Adrenal gland (tissue), 12 donors: ENCODE data around the gene LDB2. TPM values are rescaled to one million over a fixed set of nuclear protein-coding genes. Genes with fewer than 3 reads are reported as not detected.
"Not testable (repeated sequence)": the region's sequence is repeated elsewhere in the genome, so short reads cannot be mapped to it uniquely, and the experiment has no call there.

Experiments
- DNase-seq, 7 donors: peaks; one replicate each; pipeline ENCODE4 v3.0.0-alpha.2; 2019 to 2020
- H3K27ac ChIP-seq, 5 donors: fragments of 200-600 bp; sonication (generic) in 4 of 5; 1 replicate in 3 of 5; 2 replicates in 2 of 5; pipeline versions ENCODE4 v1.5.1 to v1.8.0; 2016 to 2020; ENCODE audit warnings: mild to moderate bottlenecking in 1 of 5
- H3K27me3 ChIP-seq: fragments of 200-600 bp; 2 replicates; pipeline ENCODE4 v1.8.0; 2021
- H3K36me3 ChIP-seq, 2 donors: fragments of 200-600 bp; replicated peaks in 1 of 2; 1 replicate in 1 of 2; 2 replicates in 1 of 2; pipeline versions ENCODE4 v1.5.1 to v1.8.0; 2018 to 2022
- H3K4me1 ChIP-seq, 2 donors: fragments of 200-600 bp; replicated peaks in 1 of 2; 1 replicate in 1 of 2; 2 replicates in 1 of 2; pipeline versions ENCODE4 v1.5.1 to v1.8.0; 2018 to 2021
- H3K4me3 ChIP-seq, 4 donors: fragments of 200-600 bp; sonication (generic) in 3 of 4; one replicate each; pipeline ENCODE4 v1.5.1; 2016 to 2018
- H3K9me3 ChIP-seq, 3 donors: fragments of 200-600 bp; sonication (generic) in 1 of 3; replicated peaks in 1 of 3; 1 replicate in 2 of 3; 2 replicates in 1 of 3; pipeline versions ENCODE4 v1.5.1 to v1.8.0; 2016 to 2021
- POLR2A ChIP-seq, 2 donors: fragments of 450-650 bp; IDR thresholded peaks; one replicate each; pipeline ENCODE4 v1.6.1; 2017; ENCODE audit warnings: antibody characterized with exemption in 2 of 2, mild to moderate bottlenecking in 2 of 2, moderate library complexity in 1 of 2
- WGBS, 4 donors: extraction: QIAGEN DNeasy Blood & Tissue Kit in 2 of 4; methylation state at CpG; one replicate each; pipeline versions ENCODE4 v1.1.5 to v1.1.7; 2013 to 2017; 5-methylcytosine and 5-hydroxymethylcytosine counted together
- intact Hi-C, 2 donors: fragments of 100-400 bp; cut with DNase I; formaldehyde crosslinking; loops; one replicate each; pipeline versions ENCODE4 v1.14.1 to v1.15.0; 2022 to 2023
- polyA plus RNA-seq, 3 donors: library from polyadenylated mRNA; stranded (reverse); fragments of 200-250 nt in 2 of 3; fragments of 350-450 nt in 1 of 3; fragmentation: Illumina TruSeq in 1 of 3; extraction: RNeasy Lipid Tissue Mini Kit (QIAGEN cat#74804) in 1 of 3; gene quantifications; one replicate each; pipeline ENCODE4 v1.2.3, GENCODE V29; 2013 to 2014
- total RNA-seq, 9 donors: library from RNA; depleted of rRNA in 4 of 9; stranded (reverse); fragments of >200 nt in 4 of 9; fragments of 120-200 nt in 1 of 9; fragmentation: NEBNext Ultra II Directional in 1 of 9; extraction: Animal tissue kit (Norgen Biotek cat#: 25700) in 1 of 9; gene quantifications; one replicate each; pipeline versions ENCODE4 v1.1.0 to v1.2.4, GENCODE V29; 2013 to 2023
- TF ChIP-seq, protein P1 (sequence below), 6 experiments: fragments of 450-650 bp in 4 of 6; fragments of 200-600 bp in 2 of 6; sonication (generic) in 1 of 6; IDR thresholded peaks; 1 replicate in 5 of 6; 2 replicates in 1 of 6; pipeline versions ENCODE4 v1.5.1 to v1.8.0; 2016 to 2021; ENCODE audit warnings: antibody characterized with exemption in 6 of 6, mild to moderate bottlenecking in 2 of 6, moderate library complexity in 1 of 6
- donor health status: healthy with polysubstance abuse.
- donor health status: Bipolar disorder and iron deficiency.
- donor health status: DM: yes; HTN: yes; CAD: no.
- donor health status: DM: no; HTN: no; CAD: no.
- donor health status: DM: no; HTN: no; CAD: no.
- donor health status: DM: yes; HTN: yes; CAD: no.

LDB2 gene
- total and polyA plus RNA-seq, 12 donors: 17.1 to 51.1 (median 27.0) TPM

DNA sequence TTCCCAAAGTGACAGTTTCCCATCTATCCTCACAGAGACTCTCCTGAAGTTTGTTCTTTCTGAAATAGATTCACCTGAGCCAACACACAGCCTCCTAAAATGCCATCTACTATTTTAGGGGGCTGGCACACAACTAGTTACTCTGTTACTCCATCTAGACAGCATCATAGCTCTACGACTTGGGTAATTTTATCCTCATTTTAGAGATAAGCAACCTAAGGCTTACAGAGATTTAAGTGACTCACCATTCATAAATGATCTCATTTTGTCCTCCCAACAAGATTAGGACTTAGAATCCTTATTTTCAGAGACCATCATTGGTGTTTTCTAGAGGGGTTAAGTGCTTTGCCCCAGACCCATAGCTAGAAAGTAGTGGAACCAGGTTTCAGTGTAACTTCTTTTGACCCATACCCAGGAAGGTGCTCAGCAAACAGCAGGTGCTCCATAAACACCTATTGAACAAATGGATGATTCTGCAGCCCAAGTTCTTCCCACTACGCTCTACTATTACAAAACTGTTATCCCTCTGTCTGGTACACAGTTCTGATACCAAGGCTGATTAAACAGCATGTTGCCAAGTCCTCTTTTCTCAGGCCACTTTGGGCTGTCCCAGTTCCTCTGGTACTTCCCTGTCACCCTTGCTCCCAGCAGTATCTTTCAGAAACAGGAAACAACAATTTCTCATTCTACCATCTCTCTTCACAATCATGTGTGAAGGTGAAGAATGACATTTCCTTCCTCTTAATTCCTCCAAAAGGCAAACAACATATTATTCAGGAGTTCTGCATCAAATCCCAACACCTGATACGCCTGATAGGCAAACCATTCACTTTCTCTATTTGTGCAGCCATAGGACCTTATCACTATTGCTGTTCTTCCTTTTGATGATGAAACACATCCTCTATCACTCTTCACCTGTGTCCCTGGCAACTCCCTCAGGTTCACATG is 367.5 kb downstream of the LDB2 start:
- Histone ChIP-seq H3K27me3 (no peaks in the 10 kb centered on the region), H3K4me3 (no peak overlapping the region), H3K27ac (peak overlapping the region in 1 of 5 donors; percentile 55), H3K4me1 (peaks cover 0 to 16% of the 10 kb centered on the region in 2 donors), H3K9me3 (no peaks in the 10 kb centered on the region), H3K36me3 (no peaks in the 10 kb centered on the region)
- TF ChIP-seq POLR2A (IDR thresholded peaks at IDR 0.05): no peak
- TF ChIP-seq, protein P1, sequence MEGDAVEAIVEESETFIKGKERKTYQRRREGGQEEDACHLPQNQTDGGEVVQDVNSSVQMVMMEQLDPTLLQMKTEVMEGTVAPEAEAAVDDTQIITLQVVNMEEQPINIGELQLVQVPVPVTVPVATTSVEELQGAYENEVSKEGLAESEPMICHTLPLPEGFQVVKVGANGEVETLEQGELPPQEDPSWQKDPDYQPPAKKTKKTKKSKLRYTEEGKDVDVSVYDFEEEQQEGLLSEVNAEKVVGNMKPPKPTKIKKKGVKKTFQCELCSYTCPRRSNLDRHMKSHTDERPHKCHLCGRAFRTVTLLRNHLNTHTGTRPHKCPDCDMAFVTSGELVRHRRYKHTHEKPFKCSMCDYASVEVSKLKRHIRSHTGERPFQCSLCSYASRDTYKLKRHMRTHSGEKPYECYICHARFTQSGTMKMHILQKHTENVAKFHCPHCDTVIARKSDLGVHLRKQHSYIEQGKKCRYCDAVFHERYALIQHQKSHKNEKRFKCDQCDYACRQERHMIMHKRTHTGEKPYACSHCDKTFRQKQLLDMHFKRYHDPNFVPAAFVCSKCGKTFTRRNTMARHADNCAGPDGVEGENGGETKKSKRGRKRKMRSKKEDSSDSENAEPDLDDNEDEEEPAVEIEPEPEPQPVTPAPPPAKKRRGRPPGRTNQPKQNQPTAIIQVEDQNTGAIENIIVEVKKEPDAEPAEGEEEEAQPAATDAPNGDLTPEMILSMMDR (IDR thresholded peaks at IDR 0.05): no peak
- WGBS, 4 donors: 60 to 66% (median 64%) methylated on average over 3 of the region's 3 CpGs
- intact Hi-C loops: no loop called here
- no peak for DNase-seq

GRCh38 chr4:16524911-16525554 is 373.4 kb downstream of the LDB2 start:
- Histone ChIP-seq H3K27ac (peak overlapping the region in 1 of 5 donors; percentile 3), H3K4me1 (no peaks in the 10 kb centered on the region), H3K4me3 (no peak overlapping the region), H3K9me3 (no peaks in the 10 kb centered on the region), H3K27me3 (no peaks in the 10 kb centered on the region), H3K36me3 (no peaks in the 10 kb centered on the region)
- TF ChIP-seq, protein P1 (IDR thresholded peaks at IDR 0.05): no peak
- no peak for TF ChIP-seq POLR2A (IDR thresholded peaks at IDR 0.05)
- 78 to 87% (median 82%) methylated on average over 5 of the region's 5 CpGs for WGBS, 4 donors
- DNase-seq: peak in 4 of 7 donors; percentile 16 to 50 (median 16)
- intact Hi-C loops: no loop called here

GRCh38 chr4:16524406-16524805 is 374.0 kb downstream of the LDB2 start:
- Histone ChIP-seq H3K9me3 (no peaks in the 10 kb centered on the region), H3K4me3 (no peak overlapping the region), H3K4me1 (no peaks in the 10 kb centered on the region), H3K36me3 (no peaks in the 10 kb centered on the region), H3K27me3 (no peaks in the 10 kb centered on the region), H3K27ac (no peak overlapping the region)
- WGBS, 4 donors: 67 to 77% (median 70%) methylated on average over 5 of the region's 5 CpGs
- intact Hi-C loops: no loop called here
- TF ChIP-seq POLR2A (IDR thresholded peaks at IDR 0.05): no peak
- TF ChIP-seq, protein P1 (IDR thresholded peaks at IDR 0.05): no peak
- no peak for DNase-seq

DNA sequence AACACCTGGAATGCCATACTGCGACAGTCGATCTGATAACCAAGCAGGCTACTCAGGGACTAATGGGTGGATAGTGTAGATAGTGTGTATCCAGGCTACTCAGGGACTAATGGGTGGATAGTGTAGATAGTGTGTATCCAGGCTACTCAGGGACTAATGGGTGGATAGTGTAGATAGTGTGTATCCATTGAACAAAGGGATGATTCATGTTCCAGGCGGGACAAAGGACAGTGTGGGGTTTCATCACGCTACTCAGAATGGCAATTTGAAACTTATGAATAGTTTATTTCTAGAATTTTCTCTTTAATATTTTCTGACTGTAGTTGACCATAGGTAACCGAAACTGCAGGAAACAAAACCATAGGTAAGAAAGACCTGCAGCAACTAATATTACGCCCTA is 374.9 kb downstream of the LDB2 start:
- H3K27ac ChIP-seq, H3K27me3 ChIP-seq, DNase-seq, intact Hi-C loops, H3K4me3 ChIP-seq, H3K4me1 ChIP-seq, H3K36me3 ChIP-seq, H3K9me3 ChIP-seq: not testable (repeated sequence)
- WGBS, 4 donors: 82 to 92% (median 87%) methylated on average over 6 of the region's 6 CpGs
